MCF 10A (cell line): ENCODE results near the gene DYRK1A. TPM values are rescaled to one million over a fixed set of nuclear protein-coding genes. Genes with fewer than 3 reads are reported as not detected.
"Not testable (repeated sequence)": the region's sequence is repeated elsewhere in the genome, so short reads cannot be mapped to it uniquely, and the experiment has no call there.

Experiments used
- BruUV-seq: library from RNA; stranded (reverse); fragments of 400-500 nt; replicated peaks from 2 replicates; lab custom pipeline; 2021; lab: Mats Ljungman, UMichigan
- CTCF ChIA-PET: fragments of 300-600 bp; sonication (Branson Sonifier 250); formaldehyde crosslinking; extraction: SDS; loops from one replicate; lab custom pipeline; 2021; ENCODE audit warnings: antibody characterized with exemption, inconsistent platforms; lab: Yijun Ruan, JAX
- POLR2A ChIA-PET: fragments of 300-600, 350-650 bp; sonication (Branson Sonifier 250); formaldehyde crosslinking; extraction: SDS; loops from one replicate; lab custom pipeline; 2020; ENCODE audit warnings: antibody characterized with exemption, inconsistent platforms; lab: Yijun Ruan, JAX
- DNase-seq: peaks from one replicate; pipeline ENCODE4 v3.0.0-alpha.2; 2018; ENCODE audit not compliant: unreplicated experiment
- H3K27ac Mint-ChIP-seq: one replicate; pipeline ENCODE4 v1.8.0; 2022; ENCODE audit warnings: mild to moderate bottlenecking, low read depth, mixed read lengths; ENCODE audit not compliant: unreplicated experiment
- H3K27me3 Mint-ChIP-seq: one replicate; pipeline ENCODE4 v1.8.0; 2022; ENCODE audit warnings: mixed read lengths; ENCODE audit not compliant: insufficient read depth, unreplicated experiment
- H3K36me3 Mint-ChIP-seq: one replicate; pipeline ENCODE4 v1.8.0; 2022; ENCODE audit warnings: mild to moderate bottlenecking, moderate library complexity, mixed read lengths; ENCODE audit not compliant: insufficient read depth, unreplicated experiment
- H3K4me1 Mint-ChIP-seq: one replicate; pipeline ENCODE4 v1.8.0; 2022; ENCODE audit warnings: mixed read lengths; ENCODE audit not compliant: insufficient read depth, unreplicated experiment
- H3K4me3 Mint-ChIP-seq: one replicate; pipeline ENCODE4 v1.8.0; 2022; ENCODE audit warnings: mild to moderate bottlenecking, moderate library complexity, mixed read lengths; ENCODE audit not compliant: unreplicated experiment
- H3K9me3 Mint-ChIP-seq: one replicate; pipeline ENCODE4 v1.8.0; 2022; ENCODE audit warnings: mixed read lengths; ENCODE audit not compliant: unreplicated experiment
- CTCF ChIP-seq: fragments of 200-600 bp; IDR thresholded peaks from one replicate; pipeline ENCODE4 v1.8.0; 2022; ENCODE audit warnings: antibody characterized with exemption, mild to moderate bottlenecking; ENCODE audit not compliant: unreplicated experiment
- intact Hi-C: fragments of 100-400 bp; cut with micrococcal nuclease; formaldehyde crosslinking; loops from 2 replicates; pipeline ENCODE4 v1.14.1; 2022
- total RNA-seq: library from RNA; stranded (reverse); gene quantifications from 2 replicates; pipeline ENCODE4 v1.2.3, GENCODE V29; 2022

The DYRK1A gene
- total RNA-seq, 1 experiment from 2014 or later, result 58.6 TPM

GRCh38 chr21:37546299-37546908 lies 179.8 kb downstream of the DYRK1A start:
- Mint-ChIP-seq H3K36me3 (no peaks in the 10 kb centered on the region), H3K4me3 (no peak overlapping the region), H3K9me3 (peaks cover 16% of the 10 kb centered on the region), H3K4me1 (peaks cover 7% of the 10 kb centered on the region), H3K27ac (no peak overlapping the region), H3K27me3 (no peaks in the 10 kb centered on the region)
- intact Hi-C loops, result no loop called here
- ChIA-PET POLR2A (no interaction called here), CTCF (no interaction called here)
- TF ChIP-seq CTCF, result no peak
- DNase-seq, result no peak
- no TSS peak for BruUV-seq

DNA sequence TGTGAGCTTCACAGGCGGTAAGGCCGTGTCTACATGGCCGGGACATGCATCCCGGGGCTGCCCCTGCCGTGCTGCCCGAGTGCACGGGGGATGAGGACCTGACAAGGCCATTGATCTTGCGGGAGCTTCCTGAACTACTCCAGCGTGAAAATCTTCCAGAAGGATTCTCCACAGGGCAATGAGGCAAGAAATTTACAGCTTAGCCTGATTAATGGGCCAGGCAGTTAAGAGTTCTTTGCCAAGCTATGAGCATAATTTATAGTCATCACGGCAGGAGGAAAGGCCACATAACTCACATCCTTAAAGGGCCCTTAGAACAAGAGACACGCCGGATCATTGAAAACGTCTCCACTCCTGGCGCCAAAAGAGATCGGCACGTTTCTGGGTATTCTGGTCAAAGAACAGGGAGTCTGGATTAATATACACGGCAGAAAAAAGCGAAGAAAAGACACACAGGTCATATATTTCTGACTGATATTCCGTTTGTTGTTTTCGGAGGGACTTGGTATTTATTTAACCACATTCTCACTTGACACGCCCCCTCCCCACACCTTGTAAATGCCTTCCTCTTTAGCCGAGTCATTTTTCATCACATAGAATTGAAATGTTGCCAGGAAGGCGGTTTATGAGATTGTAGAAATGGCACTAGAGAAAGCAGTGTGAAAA lies 180.5 kb downstream of the DYRK1A start:
- CTCF ChIA-PET, result no interaction called here
- Mint-ChIP-seq H3K4me3 (no peak overlapping the region), H3K27me3 (no peaks in the 10 kb centered on the region)

GRCh38 chr21:37547615-37548200 lies 181.1 kb downstream of the DYRK1A start:
- H3K4me3 Mint-ChIP-seq, result no peak overlapping the region
- no peaks in the 10 kb centered on the region for H3K27me3 Mint-ChIP-seq
- no peak overlapping the region for H3K27ac Mint-ChIP-seq
- H3K9me3 Mint-ChIP-seq, result peaks cover 6% of the 10 kb centered on the region
- no peak for TF ChIP-seq CTCF
- H3K4me1 Mint-ChIP-seq, result peaks cover 7% of the 10 kb centered on the region
- no TSS peak for BruUV-seq
- ChIA-PET POLR2A (no interaction called here), CTCF (no interaction called here)
- intact Hi-C loops, result no loop called here
- no peak for DNase-seq
- no peaks in the 10 kb centered on the region for H3K36me3 Mint-ChIP-seq

More for the DNA sequence above, 180.5 kb downstream of the DYRK1A start:
- Mint-ChIP-seq H3K27ac (no peak overlapping the region), H3K36me3 (no peaks in the 10 kb centered on the region), H3K4me1 (peaks cover 7% of the 10 kb centered on the region), H3K9me3 (peaks cover 13% of the 10 kb centered on the region)
- no peak for TF ChIP-seq CTCF
- BruUV-seq, result no TSS peak
- DNase-seq, result no peak
- intact Hi-C loops, result no loop called here
- POLR2A ChIA-PET, result no interaction called here

DNA sequence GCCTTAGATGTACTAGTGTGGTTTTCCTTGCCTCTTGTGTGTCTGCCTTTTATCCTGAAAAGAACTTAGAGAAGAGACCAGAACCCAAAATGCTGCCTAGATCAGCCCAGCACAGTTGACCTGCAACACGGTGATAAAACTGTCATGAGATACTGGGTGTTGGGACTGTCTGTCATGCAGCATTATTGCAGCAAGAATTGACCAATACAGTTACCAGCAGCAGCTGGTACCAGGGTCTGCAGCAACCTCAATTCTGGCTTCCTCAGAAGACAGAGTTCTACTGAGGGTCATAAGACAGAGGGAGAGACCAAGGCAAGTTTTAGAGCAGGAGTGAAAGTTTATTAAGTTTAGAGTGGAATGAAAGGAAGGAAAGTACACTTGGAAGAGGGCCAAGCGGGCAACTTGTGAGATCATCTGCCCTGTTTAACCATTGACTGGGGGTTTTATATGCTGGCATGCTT lies 182.0 kb downstream of the DYRK1A start:
- ChIA-PET CTCF (no interaction called here), POLR2A (no interaction called here)
- Mint-ChIP-seq H3K4me3 (no peak overlapping the region), H3K9me3 (no peaks in the 10 kb centered on the region), H3K36me3 (no peaks in the 10 kb centered on the region), H3K27me3 (no peaks in the 10 kb centered on the region), H3K27ac (no peak overlapping the region), H3K4me1 (peaks cover 7% of the 10 kb centered on the region)
- no TSS peak for BruUV-seq
- intact Hi-C loops, result no loop called here
- no peak for TF ChIP-seq CTCF
- DNase-seq, result no peak

DNA sequence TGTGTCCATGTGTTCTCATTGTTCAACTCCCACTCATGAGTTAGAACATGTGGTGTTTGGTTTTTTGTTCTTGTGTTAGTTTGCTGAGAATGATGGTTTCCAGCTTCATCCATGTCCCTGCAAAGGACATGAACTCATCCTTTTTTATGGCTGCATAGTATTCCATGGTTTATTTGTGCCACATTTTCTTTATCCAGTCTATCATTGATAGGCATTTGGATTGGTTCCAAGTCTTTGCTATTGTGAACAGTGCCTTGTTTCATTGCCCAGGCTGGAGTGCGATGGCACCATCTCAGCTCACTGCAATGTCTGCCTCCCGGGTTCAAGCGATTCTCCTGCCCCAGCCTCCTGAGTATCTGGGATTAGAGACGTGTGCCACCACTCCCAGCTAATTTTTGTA lies 183.2 kb downstream of the DYRK1A start:
- H3K4me1 Mint-ChIP-seq, BruUV-seq, intact Hi-C loops, DNase-seq, H3K9me3 Mint-ChIP-seq, POLR2A ChIA-PET, H3K36me3 Mint-ChIP-seq, CTCF ChIA-PET, H3K4me3 Mint-ChIP-seq, H3K27me3 Mint-ChIP-seq, H3K27ac Mint-ChIP-seq: not testable (repeated sequence)
